ENCODE results near the gene C1orf56.

Gene C1orf56

GRCh38 chr1:151012684-151013471 is 34.7 kb upstream of the C1orf56 start:
- no peak for DNase-seq (ENCODE audit: low spot score)
- no peak for TF ChIP-seq CTCF (conservative IDR thresholded peaks at IDR 0.05; ENCODE audit: low read depth)
- CTCF ChIA-PET = interaction anchor here (0.6 to 0.9 kb wide), 2 partner anchors 11 to 17 kb away, joined by 4 read pairs; no protein-coding TSS in a partner anchor
- no peak overlapping the region for H3K27ac ChIP-seq
- POLR2A ChIA-PET (ENCODE audit: low non-redundant PET) = no interaction called here

GRCh38 chr1:151013518-151013917 is 34.0 kb upstream of the C1orf56 start:
- H3K27ac ChIP-seq = no peak overlapping the region
- ChIA-PET CTCF (no interaction called here), POLR2A (ENCODE audit: low non-redundant PET) (no interaction called here)
- DNase-seq (ENCODE audit: low spot score) = no peak
- TF ChIP-seq CTCF (conservative IDR thresholded peaks at IDR 0.05; ENCODE audit: low read depth) = no peak

GRCh38 chr1:151024540-151025146 is 22.9 kb upstream of the C1orf56 start:
- ChIA-PET CTCF (interaction anchor here (0.6 to 1.2 kb wide), 8 partner anchors 12 to 362 kb away, joined by 3 to 7 read pairs (median 4); partner anchors contain the start of gene BNIPL), POLR2A (ENCODE audit: low non-redundant PET) (no interaction called here)
- peak; percentile 57 for TF ChIP-seq CTCF (conservative IDR thresholded peaks at IDR 0.05; ENCODE audit: low read depth)
- H3K27ac ChIP-seq = no peak overlapping the region
- peak; percentile 53 for DNase-seq (ENCODE audit: low spot score)

- no peak overlapping the region for H3K27ac ChIP-seq
- no peak for TF ChIP-seq CTCF (conservative IDR thresholded peaks at IDR 0.05; ENCODE audit: low read depth)
- ChIA-PET POLR2A (ENCODE audit: low non-redundant PET) (interaction anchor here (0.7 kb wide), 1 partner anchor 110 kb away, joined by 3 read pairs; no protein-coding TSS in a partner anchor), CTCF (no interaction called here)
- no peak for DNase-seq (ENCODE audit: low spot score)
Observed at GRCh38 chr1:151026460-151026859, 21.1 kb upstream of the C1orf56 start.

DNA sequence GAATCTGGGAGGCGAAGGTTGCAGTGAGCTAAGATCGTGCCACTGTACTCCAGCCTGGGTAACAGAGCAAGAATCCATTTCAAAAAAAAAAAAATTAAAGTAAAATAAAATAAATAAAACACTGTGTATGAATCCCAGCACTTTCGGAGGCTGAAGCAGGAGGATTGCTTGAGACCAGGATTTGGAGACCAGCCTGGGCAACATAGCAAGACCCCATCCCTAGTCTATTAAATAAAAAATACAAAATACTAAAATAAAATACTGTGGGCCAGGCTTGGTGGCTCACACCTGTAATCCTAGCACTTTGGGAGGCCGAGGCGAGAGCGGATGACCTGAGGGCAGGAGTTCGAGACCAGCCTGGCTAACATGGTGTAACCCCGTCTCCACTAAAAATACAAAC is 15.4 kb upstream of the C1orf56 start:
- CTCF ChIA-PET = interaction anchor here (1.3 kb wide), 1 partner anchor 16 kb away, joined by 4 read pairs; no protein-coding TSS in a partner anchor
- no peak for TF ChIP-seq CTCF (conservative IDR thresholded peaks at IDR 0.05; ENCODE audit: low read depth)
- H3K27ac ChIP-seq = no peak overlapping the region

GRCh38 chr1:151035167-151035566 is 12.4 kb upstream of the C1orf56 start:
- no peak for TF ChIP-seq CTCF (conservative IDR thresholded peaks at IDR 0.05; ENCODE audit: low read depth)
- H3K27ac ChIP-seq = no peak overlapping the region
- DNase-seq (ENCODE audit: low spot score) = no peak
- POLR2A ChIA-PET (ENCODE audit: low non-redundant PET) = no interaction called here
- CTCF ChIA-PET = interaction anchor here (0.6 kb wide), 2 partner anchors 39 to 121 kb away, joined by 3 to 4 read pairs; no protein-coding TSS in a partner anchor

More for the DNA sequence above, 15.4 kb upstream of the C1orf56 start:
- no peak for DNase-seq (ENCODE audit: low spot score)
- POLR2A ChIA-PET (ENCODE audit: low non-redundant PET) = no interaction called here

Measured in RWPE1 (cell line).